NCI-H2107 treated with DMSO at 0.1 percent for 48 hours (cell line): ENCODE results near the gene IQGAP2.
"Not testable (repeated sequence)": the region's sequence is repeated elsewhere in the genome, so short reads cannot be mapped to it uniquely, and the experiment has no call there.

ENCODE experiments used
- DNase-seq: peaks from one replicate; lab custom pipeline; 2025; ENCODE audit not compliant: unreplicated experiment; lab: John Stamatoyannopoulos, UW

Gene IQGAP2

DNA sequence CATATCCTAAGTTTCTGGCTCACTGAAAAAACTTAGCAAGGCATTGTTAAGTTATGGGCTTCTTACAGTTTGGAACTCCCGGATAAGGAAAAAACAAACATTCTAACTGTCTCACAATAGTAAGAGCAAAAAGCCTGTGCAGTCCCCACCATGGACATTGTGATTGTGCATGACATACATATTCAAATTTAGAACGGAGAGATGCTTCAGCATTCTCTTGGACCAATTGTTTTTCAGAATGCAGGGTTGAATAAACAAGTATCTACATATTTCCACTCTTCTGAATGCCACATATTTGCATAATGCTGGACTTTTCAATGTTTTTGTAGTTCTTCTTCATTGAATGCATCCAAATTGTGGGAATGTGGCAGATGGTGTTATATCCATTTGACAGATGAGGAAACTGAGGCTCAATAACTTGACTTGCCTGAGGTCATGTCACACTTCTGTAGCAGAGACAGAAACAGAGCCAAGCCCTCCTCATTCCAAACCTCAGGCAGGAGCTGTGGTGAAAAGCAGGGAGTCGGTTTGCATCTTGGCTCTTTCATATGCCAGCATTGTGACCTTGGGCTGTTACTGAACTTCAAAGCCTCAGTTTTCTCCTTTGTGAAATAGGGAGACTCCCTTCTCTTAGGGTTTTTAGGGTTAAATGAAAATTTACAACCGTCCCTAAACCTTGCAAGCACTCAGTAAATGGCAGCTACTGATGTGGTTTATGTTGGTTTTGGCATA lies 95.1 kb downstream of the IQGAP2 start:
- no peak for DNase-seq

DNA sequence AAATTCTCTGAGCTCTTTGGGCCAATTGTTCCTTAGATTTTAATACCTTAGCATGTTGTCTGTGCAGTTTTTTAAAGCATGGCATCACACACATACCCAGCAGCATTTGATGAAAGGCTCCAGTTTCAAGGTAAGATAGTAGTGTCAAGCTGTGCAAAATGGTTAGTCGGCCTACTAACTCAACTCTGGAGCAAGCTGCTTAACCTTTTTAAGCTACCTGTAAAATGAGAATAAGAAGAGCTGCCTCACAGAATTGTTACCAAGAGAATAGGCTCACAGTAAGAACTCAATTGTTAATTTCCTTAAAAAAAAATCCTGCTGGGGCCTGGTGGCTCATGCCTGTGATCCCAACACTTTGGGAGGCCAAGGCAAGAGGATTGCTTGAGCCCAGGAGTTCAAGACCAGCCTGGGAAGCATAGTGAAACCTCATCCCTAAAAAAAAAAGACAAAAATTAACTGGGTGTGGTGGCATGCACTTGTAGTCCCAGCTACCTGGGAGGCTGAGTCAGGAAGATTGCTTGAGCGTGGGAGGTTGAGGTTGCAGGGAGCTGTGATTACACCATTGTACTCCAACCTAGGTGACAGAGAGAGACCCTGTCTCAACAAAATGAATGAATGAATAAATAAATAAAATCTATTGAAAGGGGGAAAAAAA lies 96.5 kb downstream of the IQGAP2 start:
- DNase-seq = no peak

DNA sequence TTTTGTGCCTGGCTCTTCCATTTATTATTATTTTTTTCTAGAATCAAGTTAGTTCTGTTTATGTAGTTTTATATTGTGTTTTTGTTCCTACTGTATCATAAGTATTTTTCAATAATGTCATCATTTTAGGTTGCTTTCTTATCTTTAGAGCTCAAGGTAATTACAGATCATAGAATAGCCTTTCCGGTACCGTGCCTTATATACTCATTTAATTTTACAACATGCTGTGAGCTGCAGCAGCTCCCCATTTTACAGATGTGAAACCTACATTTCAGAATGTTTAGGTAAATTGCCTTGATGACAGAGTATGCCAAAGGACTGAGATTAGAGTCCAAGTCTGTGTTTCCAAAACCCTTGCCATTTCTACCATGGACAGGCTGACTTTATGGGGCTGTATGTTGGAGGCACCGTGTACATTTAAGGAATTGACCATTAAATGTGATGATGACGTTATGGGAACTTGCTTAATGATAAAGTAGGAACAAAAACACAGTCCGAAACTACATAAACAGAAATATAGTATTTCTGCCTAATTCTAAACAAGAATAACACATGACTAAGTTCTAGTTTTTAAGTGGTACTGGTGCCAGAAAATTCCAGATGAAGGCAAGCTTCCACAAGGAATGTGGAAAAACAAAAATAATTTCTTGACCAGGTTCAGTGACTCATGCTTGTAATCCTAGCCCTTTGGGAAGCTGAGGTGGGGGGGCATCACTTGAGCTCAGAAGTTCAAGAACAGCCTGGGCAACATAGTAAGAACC lies 97.7 kb downstream of the IQGAP2 start:
- no peak for DNase-seq

GRCh38 chr5:76503929-76504328 lies 100.8 kb downstream of the IQGAP2 start:
- DNase-seq = no peak

GRCh38 chr5:76504901-76505564 lies 101.9 kb downstream of the IQGAP2 start:
- no peak for DNase-seq

DNA sequence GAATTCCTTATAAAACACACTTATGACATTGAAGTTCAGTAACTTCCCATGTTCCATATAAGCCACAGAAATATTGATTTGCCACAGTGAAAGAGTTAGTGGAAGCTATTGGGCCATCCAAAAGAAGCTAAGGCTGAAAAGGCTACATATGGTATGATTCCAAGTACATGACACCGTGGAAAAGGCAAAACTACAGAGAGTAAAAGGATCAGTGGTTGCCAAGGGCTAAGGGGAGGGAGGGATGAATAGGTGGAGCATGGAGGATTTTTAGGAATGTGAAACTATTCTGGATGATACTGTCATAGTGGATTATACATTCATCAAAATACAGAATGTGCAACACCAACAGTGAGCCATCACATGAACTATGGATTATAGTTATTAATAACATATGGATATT lies 110.4 kb downstream of the IQGAP2 start:
- DNase-seq = no peak

DNA sequence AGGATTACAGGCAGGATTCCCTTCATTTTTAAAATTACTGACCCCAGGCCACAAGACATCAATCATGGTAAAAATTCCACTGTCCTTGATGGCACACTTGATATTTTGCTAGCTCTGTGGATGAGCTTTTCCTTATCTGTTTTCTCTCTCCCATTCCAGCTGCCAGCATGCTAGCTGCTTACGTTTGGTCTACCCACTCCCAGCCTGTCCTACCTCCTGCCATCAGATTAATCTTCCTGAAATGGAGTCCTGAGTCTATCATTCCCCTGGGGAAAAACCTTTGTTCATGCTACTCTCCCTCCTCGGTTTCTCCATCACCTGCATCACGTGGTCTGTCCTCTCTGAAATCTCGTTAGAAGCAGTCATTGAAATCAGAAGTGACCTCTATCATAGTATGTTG lies 111.2 kb downstream of the IQGAP2 start:
- no peak for DNase-seq

DNA sequence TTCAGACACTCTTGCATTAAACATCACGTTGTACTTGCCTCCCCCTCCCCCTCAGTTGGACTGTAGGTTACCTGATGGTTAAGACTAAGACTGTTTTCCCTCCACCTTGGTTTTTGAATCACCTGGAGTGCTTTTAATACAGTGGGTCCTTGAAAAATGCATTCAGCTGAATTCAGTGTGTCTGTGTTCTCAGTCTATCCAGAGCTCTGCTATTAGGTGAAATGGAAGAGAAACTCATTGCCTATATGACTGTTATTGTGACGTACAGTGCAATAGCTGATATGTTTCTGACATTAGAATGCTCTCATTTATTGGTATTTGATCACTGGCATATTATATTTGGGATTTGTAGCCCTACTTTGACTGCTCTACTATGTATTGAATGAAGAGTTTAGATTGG lies 111.6 kb downstream of the IQGAP2 start:
- DNase-seq = no peak

DNA sequence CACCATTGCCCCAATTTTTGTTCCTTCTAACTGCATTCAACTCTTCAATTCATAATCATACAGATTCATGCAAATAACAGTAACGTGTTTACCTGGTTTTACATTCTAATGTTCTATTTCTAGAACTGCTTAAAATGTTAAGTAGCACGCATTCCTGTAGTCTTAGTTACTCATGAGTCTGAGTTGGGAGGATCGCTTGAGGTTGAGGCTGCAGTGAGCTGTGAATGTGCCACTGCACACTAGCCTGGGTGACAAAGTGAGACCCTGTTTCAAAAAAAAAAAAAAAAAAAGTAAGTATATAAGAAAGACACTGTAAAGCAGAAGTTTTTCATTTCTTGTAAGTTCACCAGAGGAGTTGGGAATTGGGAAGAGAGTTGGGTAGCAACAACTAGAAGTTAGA lies 114.2 kb downstream of the IQGAP2 start:
- DNase-seq = no peak

DNA sequence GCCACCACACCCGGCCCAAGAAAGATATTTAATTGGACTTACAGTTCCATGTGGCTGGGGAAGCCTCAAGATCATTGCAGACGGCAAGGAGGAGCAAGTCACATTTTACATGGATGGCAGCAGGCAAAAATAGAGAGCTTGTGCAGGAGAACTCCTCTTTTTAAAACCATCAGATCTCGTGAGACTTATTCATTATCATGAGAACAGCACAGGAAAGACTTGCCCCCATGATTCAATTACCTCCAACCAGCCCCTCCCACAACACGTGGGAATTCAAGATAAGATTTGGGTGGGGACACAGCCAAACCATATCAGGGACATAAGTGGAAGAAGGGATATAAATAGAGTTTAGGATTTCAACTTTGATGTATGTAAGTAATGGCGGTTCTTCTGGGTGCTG lies 115.2 kb downstream of the IQGAP2 start:
- DNase-seq = not testable (repeated sequence)

DNA sequence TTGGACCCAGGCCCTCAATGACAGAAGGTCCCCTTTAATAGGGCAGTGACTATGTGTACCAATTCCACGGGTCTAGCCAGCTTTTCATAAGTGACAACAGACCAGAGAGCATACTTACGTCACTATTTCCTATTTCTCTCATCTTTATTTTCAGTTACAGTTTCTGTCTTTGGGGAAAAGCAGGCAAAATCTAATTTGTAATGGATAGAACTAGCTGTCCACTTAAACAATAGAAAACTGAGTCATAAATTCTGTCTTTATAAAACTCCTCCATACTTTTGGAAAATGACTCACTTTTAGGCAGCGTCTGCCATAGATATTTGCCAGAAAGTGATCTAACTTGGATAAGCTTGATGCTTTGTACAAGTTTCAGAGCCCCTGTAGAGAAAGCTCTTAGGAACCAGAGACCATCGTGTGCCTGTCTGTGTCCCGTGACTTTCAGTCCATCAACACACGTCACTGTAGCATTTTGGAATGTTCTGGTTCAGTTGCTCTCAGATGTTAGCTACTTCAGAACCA lies 118.2 kb downstream of the IQGAP2 start:
- DNase-seq = no peak

DNA sequence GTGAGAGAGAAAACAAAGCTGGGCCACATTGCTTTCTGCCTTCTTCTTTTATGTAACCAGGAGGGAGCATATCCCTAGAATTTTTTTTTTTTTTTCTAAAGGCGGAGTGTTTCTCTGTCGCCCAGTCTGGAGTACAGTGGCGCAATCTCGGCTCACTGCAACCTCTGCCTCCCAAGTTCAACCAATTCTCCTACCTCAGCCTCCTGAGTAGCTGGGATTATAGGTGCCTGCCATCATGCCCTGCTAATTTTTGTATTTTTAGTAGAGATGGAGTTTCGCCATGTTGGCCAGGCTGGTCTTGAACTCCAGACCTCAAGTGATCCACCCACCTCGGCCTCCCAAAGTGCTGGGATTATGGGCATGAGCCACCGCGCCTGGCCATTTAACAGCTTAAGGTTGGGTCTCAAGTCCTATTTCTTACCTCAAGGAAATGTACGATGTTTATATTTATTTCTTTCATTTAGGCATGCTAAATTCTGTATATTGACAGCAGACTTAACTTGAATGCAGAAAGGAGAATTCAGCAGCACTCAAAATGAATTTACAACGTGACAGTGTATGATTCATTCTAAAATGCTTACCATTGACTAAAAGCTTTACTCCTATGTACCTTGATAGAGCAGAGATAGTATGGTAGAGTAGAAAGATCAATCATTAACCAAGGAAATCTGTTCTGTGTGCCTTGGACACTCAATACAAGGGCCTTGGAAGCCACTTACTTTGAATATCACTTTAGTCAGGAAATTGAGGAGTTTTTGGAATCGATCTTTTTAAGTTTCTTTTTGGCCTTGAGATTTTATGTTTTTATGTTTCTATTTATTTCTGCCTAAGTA lies 119.2 kb downstream of the IQGAP2 start:
- DNase-seq = no peak

DNA sequence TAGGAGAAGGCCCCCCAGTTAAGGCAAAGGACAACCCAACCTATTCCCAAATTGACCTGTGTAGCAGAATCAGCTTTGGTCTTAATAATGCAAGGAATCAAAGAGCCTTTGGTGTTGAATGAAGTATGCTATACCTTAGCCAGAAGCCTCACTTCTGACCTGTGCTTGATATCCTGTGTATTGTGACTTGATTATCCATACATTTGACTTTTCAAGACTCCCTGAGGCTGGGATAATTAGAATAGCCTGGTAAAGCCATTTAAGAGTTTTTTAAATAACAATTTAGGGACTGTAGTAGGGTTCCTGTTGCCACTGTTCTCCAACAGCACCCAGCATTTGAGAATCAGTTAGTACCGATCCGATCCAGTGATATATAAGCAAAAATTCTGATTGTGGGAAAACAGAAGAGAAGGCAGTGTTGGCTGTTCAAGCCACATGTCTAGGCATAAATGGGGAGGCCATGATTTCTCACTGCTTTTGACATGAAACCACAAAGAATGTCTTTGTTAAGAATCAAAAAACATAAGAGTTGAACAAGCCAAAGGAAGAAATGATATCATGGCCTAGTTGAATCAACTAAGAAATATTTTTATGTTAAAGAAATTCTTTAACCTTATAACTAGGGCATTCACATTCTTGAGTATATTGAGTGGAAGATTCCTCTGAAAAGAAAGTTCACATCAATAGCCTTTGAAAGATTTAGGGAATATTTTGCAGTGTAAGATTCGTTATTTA lies 121.2 kb downstream of the IQGAP2 start:
- DNase-seq = no peak

DNA sequence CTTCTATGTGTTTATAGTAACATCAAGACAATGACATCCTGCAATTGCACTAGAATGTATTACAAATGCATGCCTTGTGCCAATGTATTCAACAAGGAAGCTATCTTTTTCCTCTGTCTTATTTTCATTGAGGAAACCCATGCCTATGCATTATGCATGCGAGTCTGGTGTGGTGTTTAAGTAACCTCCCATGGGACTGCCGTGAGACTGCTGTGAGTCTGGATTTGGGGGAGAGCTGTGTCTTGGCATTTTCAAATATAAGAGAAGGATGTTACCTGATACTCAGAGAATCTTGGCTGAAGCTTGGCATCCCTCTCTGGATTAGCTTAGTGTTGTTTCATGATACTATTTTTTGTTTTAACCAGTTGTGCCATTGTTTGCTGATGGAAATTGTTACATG lies 121.8 kb downstream of the IQGAP2 start:
- DNase-seq = no peak

GRCh38 chr5:76525956-76526355 lies 122.9 kb downstream of the IQGAP2 start:
- no peak for DNase-seq

GRCh38 chr5:76526950-76527583 lies 124.0 kb downstream of the IQGAP2 start:
- no peak for DNase-seq

GRCh38 chr5:76527685-76528161 lies 124.6 kb downstream of the IQGAP2 start:
- DNase-seq = no peak

- DNase-seq = no peak
Measured at GRCh38 chr5:76528547-76529331, 125.7 kb downstream of the IQGAP2 start.
